IMR-90 (cell line): ENCODE results near the gene MYRFL. TPM values are rescaled to one million over a fixed set of nuclear protein-coding genes. Genes with fewer than 3 reads are reported as not detected.

Source experiments
- ATAC-seq: fragments of 200-7000 bp; cut with Tn5 transposase; 2 replicates; pipeline ENCODE4 v1.9.1; 2020; ENCODE audit warnings: low read depth, mild to moderate bottlenecking, moderate library complexity
- BruUV-seq: library from RNA; stranded (reverse); fragments of 400-500 nt; replicated peaks from 2 replicates; lab custom pipeline; 2021; lab: Mats Ljungman, UMichigan
- CTCF ChIA-PET: fragments of 300-600 bp; formaldehyde crosslinking; extraction: SDS; loops from one replicate; lab custom pipeline; 2021; ENCODE audit warnings: antibody characterized with exemption; lab: Yijun Ruan, JAX
- POLR2A ChIA-PET: fragments of 300-600 bp; sonication (Branson Sonifier 250); formaldehyde crosslinking; loops from one replicate; lab custom pipeline; 2022; ENCODE audit warnings: antibody characterized with exemption; ENCODE audit not compliant: unreplicated experiment; lab: Charles Lee
- DNase-seq: peaks from one replicate; pipeline ENCODE4 v3.0.0; 2013
- H2AFZ ChIP-seq: replicated peaks from 2 replicates; pipeline ENCODE3; 2013; ENCODE audit warnings: low read length, mild to moderate bottlenecking; ENCODE audit not compliant: poor library complexity
- H2AK5ac ChIP-seq: 2 replicates; pipeline ENCODE4 v1.6.1; 2013; ENCODE audit warnings: low read depth, low read length, inconsistent platforms
- H2AK9ac ChIP-seq: replicated peaks from 2 replicates; pipeline ENCODE3; 2013; ENCODE audit warnings: mild to moderate bottlenecking, low read depth, low read length, moderate library complexity; ENCODE audit not compliant: poor library complexity
- H2BK120ac ChIP-seq: 2 replicates; pipeline ENCODE4 v1.6.1; 2013; ENCODE audit warnings: low read depth, low read length, inconsistent platforms
- H2BK15ac ChIP-seq: 3 replicates; pipeline ENCODE4 v1.6.1; 2013; ENCODE audit warnings: low read depth, low read length, inconsistent platforms
- H2BK20ac ChIP-seq: 2 replicates; pipeline ENCODE4 v1.6.1; 2013; ENCODE audit warnings: low read depth, mild to moderate bottlenecking, inconsistent platforms, low read length, moderate library complexity
- H2BK5ac ChIP-seq: 2 replicates; pipeline ENCODE4 v1.6.1; 2013; ENCODE audit warnings: mild to moderate bottlenecking, low read depth, low read length, inconsistent platforms; ENCODE audit not compliant: poor library complexity, severe bottlenecking
- H3K14ac ChIP-seq: replicated peaks from 2 replicates; pipeline ENCODE4 v1.6.1; 2013; ENCODE audit warnings: low read depth, low read length, inconsistent platforms
- H3K18ac ChIP-seq: 2 replicates; pipeline ENCODE4 v1.6.1; 2013; ENCODE audit warnings: low read depth, low read length, control low read depth
- H3K23ac ChIP-seq: 2 replicates; pipeline ENCODE4 v1.6.1; 2013; ENCODE audit warnings: low read depth, low read length, inconsistent platforms
- H3K27ac ChIP-seq: 2 replicates; pipeline ENCODE4 v1.5.1; 2013; ENCODE audit warnings: mild to moderate bottlenecking, control low read depth, low read length; ENCODE audit not compliant: insufficient read depth
- H3K27me3 ChIP-seq: 2 replicates; pipeline ENCODE4 v1.6.1; 2013; ENCODE audit warnings: low read length; ENCODE audit not compliant: control insufficient read depth, insufficient read depth
- H3K36me3 ChIP-seq: 2 replicates; pipeline ENCODE4 v1.6.1; 2013; ENCODE audit warnings: low read length, mixed read lengths; ENCODE audit not compliant: control insufficient read depth, insufficient read depth
- H3K4ac ChIP-seq: 2 replicates; pipeline ENCODE4 v1.6.1; 2013; ENCODE audit warnings: low read depth, low read length, inconsistent platforms
- H3K4me1 ChIP-seq: 2 replicates; pipeline ENCODE4 v1.6.1; 2013; ENCODE audit warnings: low read length, mixed read lengths; ENCODE audit not compliant: control insufficient read depth, insufficient read depth
- H3K4me2 ChIP-seq: 2 replicates; pipeline ENCODE4 v1.6.1; 2013; ENCODE audit warnings: low read depth, mild to moderate bottlenecking, control low read depth, low read length, moderate library complexity
- H3K4me3 ChIP-seq: 2 replicates; pipeline ENCODE4 v1.5.1; 2013; ENCODE audit warnings: low read depth, mild to moderate bottlenecking, control low read depth, low read length, moderate library complexity; ENCODE audit not compliant: insufficient read depth
- H3K56ac ChIP-seq: 2 replicates; pipeline ENCODE4 v1.6.1; 2013; ENCODE audit warnings: low read length, inconsistent platforms; ENCODE audit not compliant: insufficient read depth; ENCODE audit errors: extremely low read depth
- H3K79me1 ChIP-seq, 2 experiments: 2 replicates each; pipeline ENCODE4 v1.6.1; 2013; ENCODE audit warnings: low read length in 2 of 2, inconsistent platforms in 1 of 2, low read depth in 1 of 2
- H3K9ac ChIP-seq: 2 replicates; pipeline ENCODE4 v1.6.1; 2013; ENCODE audit warnings: low read depth, low read length, control low read depth
- H3K9me1 ChIP-seq: 2 replicates; pipeline ENCODE4 v1.6.1; 2013; ENCODE audit warnings: low read length, inconsistent platforms; ENCODE audit not compliant: insufficient read depth
- H3K9me3 ChIP-seq: 2 replicates; pipeline ENCODE4 v1.6.1; 2013; ENCODE audit warnings: low read length; ENCODE audit not compliant: control insufficient read depth, insufficient read depth
- H4K20me1 ChIP-seq: 2 replicates; pipeline ENCODE4 v1.6.1; 2013; ENCODE audit warnings: low read length, inconsistent platforms; ENCODE audit not compliant: insufficient read depth
- H4K5ac ChIP-seq: 2 replicates; pipeline ENCODE4 v1.6.1; 2013; ENCODE audit warnings: mild to moderate bottlenecking, low read depth, low read length, control low read depth
- H4K8ac ChIP-seq, 2 experiments: 2 replicates each; pipeline ENCODE4 v1.6.1; 2013; ENCODE audit warnings: low read depth in 2 of 2, low read length in 2 of 2, control low read depth in 1 of 2, inconsistent platforms in 1 of 2
- H4K91ac ChIP-seq: 2 replicates; pipeline ENCODE4 v1.6.1; 2013; ENCODE audit warnings: low read depth, low read length, inconsistent platforms; ENCODE audit not compliant: insufficient read depth
- CHD1 ChIP-seq: IDR thresholded peaks from 2 replicates; pipeline ENCODE4 v1.6.1; 2012; ENCODE audit warnings: low read depth, low read length, improper control_type of control experiment
- MAFK ChIP-seq: IDR thresholded peaks from 2 replicates; pipeline ENCODE4 v1.6.1; 2012; ENCODE audit warnings: low read depth, low read length, improper control_type of control experiment
- WGBS, 2 experiments: methylation state at CpG; one replicate each; pipeline versions ENCODE4 v1.1.5 to v1.1.7; 2013; ENCODE audit warnings: missing lambda C conversion rate in 2 of 2; ENCODE audit not compliant: insufficient read length in 1 of 2; ENCODE audit errors: extremely low coverage in 2 of 2; 5-methylcytosine and 5-hydroxymethylcytosine counted together
- dilution Hi-C: fragments of 300-500 bp; cut with HindIII; formaldehyde crosslinking; loops from one replicate; pipeline ENCODE4 v1.14.3; 2018; ENCODE audit warnings: low sequenced_read_pairs; ENCODE audit not compliant: unreplicated experiment
- in situ Hi-C: fragments of 300-500 bp; cut with MboI; formaldehyde crosslinking; loops from 3 replicates; pipeline ENCODE4 v1.14.3; 2019; ENCODE audit warnings: low sequenced_read_pairs, inconsistent platforms, mixed read lengths
- intact Hi-C: fragments of 100-400 bp; cut with micrococcal nuclease; formaldehyde crosslinking; loops from 2 replicates; pipeline ENCODE4 v1.10.0; 2022
- polyA plus RNA-seq, 3 experiments: library from polyadenylated mRNA; depleted of rRNA; stranded (reverse); fragments of >200 nt; gene quantifications; 2 replicates each; pipeline ENCODE4 v1.2.3, GENCODE V29; 2012; ENCODE audit warnings: low replicate concordance in 1 of 3
- total RNA-seq: library from RNA; depleted of rRNA; stranded (reverse); fragments of >200 nt; gene quantifications from 2 replicates; pipeline ENCODE4 v1.2.3, GENCODE V29; 2012
- TF ChIP-seq, protein P1 (sequence below): fragments of 150-350 bp; IDR thresholded peaks from 2 replicates; pipeline ENCODE4 v1.6.1; 2016; ENCODE audit warnings: low read depth, mild to moderate bottlenecking, low read length, moderate library complexity, borderline replicate concordance

The MYRFL gene
- total and polyA plus RNA-seq, 2 of the 4 experiments (the other 2 are of a cell fraction), result not detected

DNA sequence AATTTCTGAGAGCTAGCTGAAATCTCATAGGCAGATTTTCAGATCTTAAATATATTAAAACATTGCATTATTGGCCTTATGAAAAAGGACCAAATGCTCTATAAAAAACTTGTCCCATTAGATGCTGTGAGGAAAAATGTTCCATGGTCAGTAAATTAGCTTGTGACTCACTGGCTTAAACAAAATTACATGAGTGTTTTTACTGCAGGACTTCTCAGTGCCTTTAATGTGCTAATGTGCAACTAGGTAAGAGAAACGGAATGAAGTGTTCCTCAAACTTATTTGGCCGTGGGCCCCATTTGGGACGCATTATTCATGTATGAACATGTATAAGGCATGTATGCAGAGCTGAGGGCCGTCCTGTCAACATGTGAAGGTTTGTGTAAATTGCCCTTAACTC, 41.7 kb downstream of the MYRFL start:
- no TSS peak for BruUV-seq
- Histone ChIP-seq H2BK20ac (no peak overlapping the region), H3K9ac (no peak overlapping the region), H3K9me1 (0 out of 2 replicates have a peak, but pooled peaks cover 2% of the 10 kb centered on the region), H3K4me3 (no peak overlapping the region), H4K5ac (no peak overlapping the region), H3K18ac (no peak overlapping the region), H2AFZ (no peak overlapping the region), H3K4me2 (no peak overlapping the region), H3K14ac (no peak overlapping the region), H2AK9ac (no peak overlapping the region), H3K56ac (no peak overlapping the region), H3K9me3 (no peaks in the 10 kb centered on the region), H3K4ac (no peak overlapping the region), H4K20me1 (no peaks in the 10 kb centered on the region), H2BK120ac (no peak overlapping the region), H3K4me1 (no peaks in the 10 kb centered on the region), H3K27me3 (no peaks in the 10 kb centered on the region), H2AK5ac (no peak overlapping the region), H3K79me1 (no peaks in the 10 kb centered on the region), H2BK5ac (no peak overlapping the region), H3K36me3 (no peaks in the 10 kb centered on the region), H4K8ac (no peak overlapping the region), H4K91ac (no peak overlapping the region), H2BK15ac (no peak overlapping the region), H3K27ac (no peak overlapping the region), H3K23ac (no peak overlapping the region)
- TF ChIP-seq CHD1 (no peak), MAFK (no peak)
- TF ChIP-seq, protein P1, sequence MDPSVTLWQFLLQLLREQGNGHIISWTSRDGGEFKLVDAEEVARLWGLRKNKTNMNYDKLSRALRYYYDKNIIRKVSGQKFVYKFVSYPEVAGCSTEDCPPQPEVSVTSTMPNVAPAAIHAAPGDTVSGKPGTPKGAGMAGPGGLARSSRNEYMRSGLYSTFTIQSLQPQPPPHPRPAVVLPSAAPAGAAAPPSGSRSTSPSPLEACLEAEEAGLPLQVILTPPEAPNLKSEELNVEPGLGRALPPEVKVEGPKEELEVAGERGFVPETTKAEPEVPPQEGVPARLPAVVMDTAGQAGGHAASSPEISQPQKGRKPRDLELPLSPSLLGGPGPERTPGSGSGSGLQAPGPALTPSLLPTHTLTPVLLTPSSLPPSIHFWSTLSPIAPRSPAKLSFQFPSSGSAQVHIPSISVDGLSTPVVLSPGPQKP, result no peak
- 60% methylated on average over 2 of the region's 4 CpGs; no CpG with 5 or more reads in 1 of the 2 experiments for WGBS, 2 experiments
- POLR2A ChIA-PET, result no interaction called here
- CTCF ChIA-PET, result no interaction called here
- dilution Hi-C loops (no loop called here), intact Hi-C loops (no loop called here), in situ Hi-C loops (no loop called here)
- DNase-seq (no peak), ATAC-seq (no peak)
